Measurements from ENCODE around the gene RFX8.
"Not testable (repeated sequence)": the region's sequence is repeated elsewhere in the genome, so short reads cannot be mapped to it uniquely, and the experiment has no call there.

The RFX8 gene

DNA sequence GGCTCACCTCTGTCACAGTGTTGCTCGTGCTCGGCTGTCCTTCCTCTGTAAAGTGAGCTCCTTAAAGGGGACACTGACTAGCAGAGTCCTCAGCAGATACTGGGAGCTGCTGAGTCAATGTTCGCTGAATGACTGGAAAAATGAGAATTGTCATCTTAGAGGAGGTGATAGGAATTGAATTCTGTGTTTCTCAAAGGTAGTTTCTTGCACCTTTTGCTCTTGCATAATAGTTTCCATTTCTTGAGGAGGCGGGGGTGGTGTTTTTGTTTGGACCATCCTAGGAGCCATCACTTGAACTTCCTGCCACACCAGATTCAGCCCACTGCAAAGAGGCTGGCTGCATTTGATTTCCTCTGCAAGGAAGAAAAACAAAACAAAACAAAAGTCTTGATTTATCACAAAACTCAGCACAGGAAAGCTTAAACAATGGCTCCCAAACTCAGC, 11.4 kb upstream of the RFX8 start:
- no peak for DNase-seq

DNA sequence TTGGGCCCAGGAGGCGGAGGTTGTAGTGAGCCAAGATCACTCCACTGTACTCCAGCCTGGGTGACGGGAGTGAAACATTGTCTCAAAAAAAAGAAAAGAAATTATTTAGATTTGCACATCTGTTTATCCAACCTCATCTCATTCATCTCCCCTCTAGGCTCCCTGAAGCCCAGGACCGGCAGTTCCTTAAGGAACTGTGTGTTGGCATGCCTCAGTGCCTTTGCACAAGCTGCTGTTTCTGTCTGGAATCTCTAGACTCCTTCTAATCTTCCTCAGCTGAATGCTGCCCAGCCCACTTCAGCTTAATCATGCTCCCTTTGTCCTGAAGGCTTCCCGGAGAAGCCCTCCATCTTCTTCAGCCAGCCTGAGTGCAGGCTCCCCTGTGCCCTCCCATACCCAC, 10.9 kb upstream of the RFX8 start:
- no peak for DNase-seq

DNA sequence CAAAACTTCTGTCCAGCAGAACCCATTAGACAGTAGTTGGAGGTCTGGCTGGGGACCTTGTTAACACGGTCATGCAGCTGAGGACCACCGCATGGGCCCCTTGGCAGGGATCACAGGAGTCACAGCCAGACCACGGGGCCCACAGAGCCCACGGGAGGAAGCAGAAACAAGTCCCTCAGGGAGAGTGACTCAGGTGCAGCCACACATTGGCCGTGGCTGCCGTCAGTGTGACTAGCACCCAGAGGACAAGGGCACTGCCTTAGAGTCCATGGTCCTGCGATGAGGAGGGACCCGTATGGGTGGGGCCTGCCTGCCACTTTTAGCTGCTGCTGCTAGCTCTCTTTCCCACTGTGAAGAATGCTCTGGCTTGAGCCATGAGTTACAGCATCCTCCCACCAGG, 5.9 kb upstream of the RFX8 start:
- DNase-seq, result no peak

DNA sequence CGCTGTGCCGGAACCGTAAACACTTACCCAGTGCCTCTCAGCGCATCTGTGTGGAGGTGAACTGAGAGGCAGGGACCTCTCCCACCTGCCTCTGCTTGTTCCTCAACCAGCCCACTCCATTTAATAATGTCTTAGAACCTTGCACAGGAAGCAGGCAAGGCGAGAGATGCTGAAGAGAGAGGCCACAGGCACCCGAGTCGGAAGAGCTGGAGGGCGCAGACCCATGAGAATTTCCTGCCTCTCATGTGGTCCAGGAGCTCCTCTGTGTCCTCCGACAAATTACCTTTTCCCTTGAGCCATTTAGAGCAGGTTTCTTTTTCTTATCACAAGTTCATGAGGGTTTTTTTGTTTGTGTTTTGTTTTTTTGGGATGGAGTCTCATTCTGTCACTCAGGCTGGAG, 4.9 kb upstream of the RFX8 start:
- DNase-seq, result no peak

DNA sequence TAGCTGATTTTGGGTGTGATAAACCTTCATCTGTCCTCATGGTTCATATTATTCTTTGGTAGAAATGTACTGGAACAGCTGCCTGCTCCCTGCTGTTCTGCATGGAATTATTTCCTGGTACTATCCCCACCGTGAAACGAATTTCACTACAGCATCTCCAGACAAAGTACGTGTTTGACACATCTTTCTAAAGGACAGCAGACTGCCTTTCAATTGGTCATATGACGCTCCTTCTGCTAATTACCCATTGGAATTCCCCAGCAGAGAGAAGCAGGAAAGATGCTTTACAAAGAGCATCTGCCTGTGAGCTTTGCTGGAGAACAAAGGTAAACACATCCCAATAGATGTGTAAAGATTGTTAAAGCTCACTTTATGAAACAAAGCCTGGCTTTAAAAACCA, 4.4 kb upstream of the RFX8 start:
- no peak for DNase-seq

DNA sequence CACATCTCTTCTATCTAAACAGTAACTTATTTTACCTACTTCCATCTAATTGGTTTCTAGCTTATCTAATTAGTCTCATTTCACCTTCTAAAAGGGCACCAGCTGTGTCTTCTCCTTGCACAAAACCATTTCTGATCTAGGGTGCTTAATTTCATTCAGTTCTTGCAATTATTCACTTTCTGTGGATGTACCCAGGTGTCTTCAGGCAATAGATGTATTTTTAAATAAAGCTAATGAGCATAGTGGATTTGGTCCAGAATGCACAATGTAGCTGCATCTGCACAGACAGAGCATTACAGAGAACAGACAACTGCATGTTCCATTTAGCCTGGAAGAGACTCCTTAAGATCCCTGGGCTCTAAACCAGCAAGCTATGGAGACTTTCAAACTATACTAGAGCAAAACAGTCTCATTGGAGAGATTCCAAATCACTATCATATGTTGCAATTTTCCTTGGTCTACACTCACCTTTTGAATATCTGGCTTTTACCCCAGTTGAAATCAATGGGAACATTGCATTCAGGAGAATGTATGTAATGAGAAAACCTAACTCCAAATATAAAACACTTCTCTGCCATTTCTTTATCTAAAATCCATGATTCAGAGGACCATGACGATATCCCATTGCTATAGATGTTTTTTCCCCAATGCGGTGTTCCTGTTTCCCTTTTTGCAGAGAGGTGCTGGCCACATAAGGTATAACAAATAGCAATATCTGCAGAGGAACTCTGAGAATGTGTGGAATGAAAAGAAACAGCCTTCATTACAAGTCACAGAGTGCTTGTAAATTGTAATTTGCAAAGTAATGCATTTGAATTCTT, 3.5 kb upstream of the RFX8 start:
- DNase-seq, result no peak

DNA sequence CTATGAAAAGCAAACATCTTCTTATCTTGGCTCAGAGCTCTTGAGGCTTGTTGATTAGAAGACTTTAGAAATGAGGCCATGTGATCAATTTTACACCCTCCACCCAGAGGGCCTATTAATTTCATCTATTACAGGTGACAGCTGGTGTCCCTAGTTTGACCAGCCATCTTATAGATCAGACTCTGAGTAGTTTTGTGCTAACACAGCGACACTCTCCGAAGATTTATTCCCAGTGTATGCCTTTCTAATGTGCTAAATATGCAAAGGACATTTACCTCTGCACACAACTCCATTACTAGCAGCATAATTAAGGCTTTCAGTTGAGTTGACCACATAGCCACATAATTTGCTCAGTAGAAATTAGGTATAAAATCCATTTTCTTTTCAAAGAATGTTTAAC, 2.6 kb upstream of the RFX8 start:
- no peak for DNase-seq

DNA sequence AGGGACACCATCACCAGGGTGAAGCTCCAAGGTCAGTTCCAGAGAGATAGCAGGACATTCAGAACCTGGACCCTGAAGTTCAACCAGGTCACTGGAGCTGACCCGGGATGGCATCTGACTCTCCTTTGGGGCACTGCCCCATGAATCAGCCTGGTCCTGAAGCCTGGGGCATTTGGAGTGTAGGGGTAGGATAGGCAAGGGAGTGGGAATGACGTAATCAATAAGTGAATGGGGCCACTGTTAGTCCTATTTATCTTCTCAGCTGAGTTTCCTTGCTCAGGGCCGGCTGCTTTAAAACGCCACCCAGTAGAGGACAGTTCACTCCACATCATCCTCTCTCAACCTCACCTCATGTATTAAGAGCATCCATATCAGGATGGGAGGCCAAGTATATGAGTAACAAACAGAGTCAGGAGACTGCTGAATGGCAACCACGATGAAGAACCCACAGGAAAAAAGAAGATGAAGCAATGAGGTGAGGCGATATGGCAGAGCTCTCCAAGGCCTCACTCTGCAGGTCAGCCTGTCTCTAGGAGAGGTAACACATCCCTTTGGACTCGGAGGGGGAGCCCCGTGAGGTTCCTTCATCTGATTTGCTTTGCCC, 1.8 kb upstream of the RFX8 start:
- DNase-seq, result no peak

DNA sequence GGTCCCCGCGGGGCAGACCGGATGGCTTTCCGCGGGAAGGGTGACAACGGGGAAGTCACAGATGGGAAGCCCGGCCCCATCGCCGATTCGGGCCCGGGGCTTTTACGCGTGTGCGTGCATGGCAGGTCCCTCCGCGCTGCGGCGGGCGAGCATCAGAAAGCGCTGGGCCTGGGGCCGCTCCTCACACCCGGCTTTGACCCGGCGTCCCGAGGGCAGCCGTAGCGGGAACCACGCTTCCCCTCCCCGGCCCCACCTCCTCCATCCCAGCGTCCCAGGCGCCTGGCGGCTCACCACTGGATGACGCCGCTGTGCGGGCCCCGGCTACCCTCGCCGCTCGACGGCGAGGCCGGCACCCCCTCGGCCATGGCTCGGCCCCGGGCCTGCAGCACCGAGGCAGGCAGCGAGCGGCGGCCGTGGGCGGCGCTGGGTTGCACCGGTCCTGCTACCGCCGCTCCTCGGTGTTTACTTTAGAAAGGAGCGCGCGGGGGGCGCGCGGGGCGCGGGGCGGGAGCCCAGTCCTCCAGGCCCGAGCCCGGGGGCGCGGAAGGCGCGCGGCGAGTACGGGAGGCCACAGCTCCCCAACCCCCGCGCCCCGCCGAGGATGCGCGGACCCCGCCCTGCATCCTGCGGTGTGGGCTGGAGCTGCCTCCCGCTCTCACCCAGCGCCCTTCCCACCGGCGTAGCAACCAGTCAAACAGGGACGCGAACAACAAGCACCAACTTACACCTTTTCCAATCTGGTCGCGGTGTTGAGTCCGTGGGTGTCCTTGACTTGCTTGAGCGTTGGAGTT, 806 bp downstream of the RFX8 start:
- peak in 39 of 51 donors; percentile 4 to 72 (median 34) for DNase-seq

DNA sequence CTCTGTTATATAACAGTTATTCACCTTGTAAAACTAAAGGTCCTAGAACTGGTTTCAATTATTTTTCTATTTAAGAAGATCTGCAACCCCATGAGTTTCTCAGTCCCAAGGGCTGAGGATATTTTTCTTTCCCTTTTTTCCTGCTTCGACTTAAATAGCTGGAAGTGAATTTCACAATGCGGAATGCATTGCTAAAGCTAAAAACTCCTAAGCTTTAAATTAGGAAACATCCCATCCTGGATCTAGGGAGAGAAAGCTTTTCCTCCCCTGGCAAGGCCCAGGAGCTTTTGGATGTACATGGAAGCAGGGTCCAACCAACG, 1.4 kb downstream of the RFX8 start:
- no peak for DNase-seq

DNA sequence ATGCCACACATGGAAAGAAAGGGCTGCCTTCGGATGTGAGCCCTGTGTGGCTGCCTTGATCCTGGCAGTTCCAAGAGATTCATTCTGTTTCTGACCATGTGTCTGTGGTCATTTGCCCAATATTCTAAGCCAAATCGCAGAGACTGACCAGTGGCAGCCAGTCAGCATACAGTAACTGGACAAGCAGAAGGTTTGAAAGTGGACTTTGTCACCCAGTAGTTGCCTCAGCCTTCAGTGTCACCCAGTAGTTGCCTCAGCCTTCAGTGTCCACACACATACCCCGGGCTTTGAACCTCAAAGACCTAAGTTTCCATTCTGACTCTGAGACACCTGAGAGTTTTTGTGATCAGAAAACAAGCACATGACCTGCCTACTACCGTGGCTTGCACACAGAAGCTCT, 5.0 kb downstream of the RFX8 start:
- DNase-seq, result no peak

DNA sequence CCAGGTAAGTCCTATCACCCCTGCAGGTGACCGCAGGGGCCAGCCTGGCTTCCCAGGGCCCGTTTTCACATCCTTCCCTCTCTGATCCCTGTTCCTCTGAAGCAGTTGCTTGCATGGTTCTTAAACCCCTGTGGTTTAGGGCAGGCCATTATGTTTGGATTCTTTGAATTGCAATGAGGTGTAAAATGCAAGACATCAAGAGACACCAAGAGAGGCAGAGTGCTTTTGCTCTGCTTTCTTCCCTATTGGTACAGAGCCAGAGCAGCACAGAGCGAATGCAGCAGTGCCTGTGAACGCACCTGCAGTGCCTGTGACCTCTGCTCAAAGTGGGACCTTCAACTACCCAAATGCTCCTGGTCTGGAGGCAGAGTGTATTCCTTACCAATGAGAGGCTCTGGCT, 7.6 kb downstream of the RFX8 start:
- no peak for DNase-seq

DNA sequence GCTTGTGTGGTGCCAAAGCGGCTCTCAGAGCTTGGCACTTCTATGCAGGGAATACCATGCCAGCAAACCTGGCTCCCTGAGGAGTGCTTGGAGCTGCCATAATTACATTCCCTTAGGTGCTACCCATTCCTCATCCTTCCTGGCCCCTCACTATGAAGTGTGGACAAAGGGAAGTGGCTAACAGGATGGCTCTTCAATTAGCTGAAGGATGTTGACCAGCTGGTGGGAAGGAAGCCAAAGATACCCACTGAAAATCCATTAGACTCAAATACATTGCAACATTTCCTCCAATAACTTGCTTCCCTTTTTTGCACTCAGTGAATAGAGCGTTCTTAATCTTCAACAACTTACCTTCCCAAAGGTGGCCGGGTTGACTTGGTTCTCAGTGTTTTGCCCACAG, 8.5 kb downstream of the RFX8 start:
- DNase-seq, result no peak

DNA sequence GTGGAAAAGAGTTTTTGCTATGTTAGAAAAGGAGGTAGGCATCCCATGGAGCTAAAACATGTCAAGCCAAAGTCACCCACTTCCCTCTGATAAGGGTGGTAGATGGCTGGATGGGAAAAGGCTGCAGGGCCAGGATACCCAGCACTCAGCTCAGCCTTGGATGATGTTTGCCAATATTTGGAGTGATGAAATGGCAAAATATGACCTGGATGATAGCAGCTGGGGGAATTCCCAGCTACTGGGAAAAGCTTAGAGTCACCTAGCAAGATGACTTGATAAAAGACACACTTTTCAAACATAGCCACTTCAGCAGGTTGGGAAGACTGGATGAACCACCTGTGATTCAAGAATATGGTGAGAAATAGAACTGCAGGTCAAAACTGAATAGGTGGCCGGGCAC, 10.1 kb downstream of the RFX8 start:
- DNase-seq, result no peak

DNA sequence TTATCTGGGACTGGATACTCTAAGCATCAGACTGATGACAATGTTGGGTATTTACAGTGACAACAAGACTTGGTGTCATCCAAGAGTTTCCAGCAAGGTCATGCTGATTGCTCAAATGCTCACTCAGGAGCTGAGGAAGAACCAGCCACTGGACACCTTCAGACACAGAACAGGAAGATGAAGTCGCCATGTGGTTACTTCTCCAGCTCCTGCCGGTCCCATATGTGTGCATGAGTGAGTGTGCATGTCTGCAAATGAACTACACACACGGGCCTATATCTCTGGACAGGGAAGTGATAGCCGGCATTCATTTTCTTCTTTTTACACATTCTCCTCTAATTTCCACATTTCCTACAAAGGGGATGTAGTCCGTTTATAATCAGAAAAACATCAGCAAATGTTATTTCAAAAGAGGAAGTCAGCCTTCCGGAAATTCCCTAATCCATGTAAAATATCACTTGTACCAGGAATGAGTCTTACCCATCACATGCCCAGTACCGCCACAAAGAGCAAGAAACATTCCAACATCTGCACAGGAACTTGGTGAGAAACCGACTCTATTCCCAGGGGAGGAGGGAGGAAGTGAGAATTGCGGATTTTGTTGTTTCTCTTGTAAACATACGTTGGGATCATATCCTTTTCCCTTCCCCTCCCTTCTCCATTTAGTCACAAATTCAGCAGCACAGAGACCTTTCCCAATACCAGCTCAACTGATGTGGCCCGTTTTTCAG, 10.8 kb downstream of the RFX8 start:
- no peak for DNase-seq

DNA sequence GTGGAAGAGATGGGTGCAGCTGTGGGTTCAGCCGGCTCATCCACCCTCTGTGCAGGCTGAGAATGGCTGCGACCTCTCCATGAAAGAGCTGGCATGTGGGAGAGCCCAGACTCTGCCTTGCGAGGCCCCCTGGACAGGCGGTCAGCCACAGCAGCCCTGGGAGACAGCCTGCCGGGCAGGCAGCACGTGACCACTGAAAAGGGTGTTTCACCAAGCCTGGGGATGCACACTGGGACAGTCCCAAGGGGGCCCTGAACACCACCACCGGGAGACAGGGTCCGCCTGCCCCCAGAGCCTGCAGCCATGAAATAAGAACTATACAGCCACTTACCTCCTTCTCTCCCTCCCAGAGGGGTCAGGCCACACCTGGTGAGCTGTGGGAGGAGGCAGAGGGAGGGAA, 11.5 kb downstream of the RFX8 start:
- no peak for DNase-seq

DNA sequence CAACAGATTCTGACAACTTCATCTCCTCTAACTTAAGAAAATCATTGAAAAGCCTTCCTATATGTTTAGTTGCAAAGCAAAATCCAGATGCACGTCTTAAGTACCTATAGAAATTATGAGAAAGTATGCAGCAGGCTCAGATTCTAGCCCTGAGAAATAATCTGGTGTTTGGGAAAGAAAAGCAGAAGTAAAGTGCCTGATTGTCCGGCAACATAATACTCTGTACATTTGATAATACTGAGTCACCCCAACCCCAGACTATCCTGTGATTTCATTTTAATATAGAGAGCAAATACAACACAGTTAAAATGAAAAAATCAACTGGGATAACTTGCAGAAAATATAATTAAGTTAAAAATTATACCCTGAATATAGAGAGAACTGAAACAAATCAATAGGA, 13.5 kb downstream of the RFX8 start:
- no peak for DNase-seq

DNA sequence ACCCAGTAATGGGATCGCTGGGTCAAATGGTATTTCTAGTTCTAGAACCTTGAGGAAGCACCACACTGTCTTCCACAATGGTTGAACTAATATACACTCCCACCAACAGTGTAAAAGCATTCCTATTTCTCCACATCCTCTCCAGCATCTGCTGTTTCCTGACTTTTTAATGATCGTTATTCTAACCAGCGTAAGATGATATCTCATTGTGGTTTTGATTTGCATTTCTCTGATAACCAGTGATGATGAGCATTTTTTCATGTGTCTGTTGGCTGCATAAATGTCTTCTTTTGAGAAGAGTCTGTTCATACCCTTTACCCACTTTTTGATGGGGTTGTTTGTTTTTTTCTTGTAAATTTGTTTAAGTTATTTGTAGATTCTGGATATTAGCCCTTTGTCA, 20.5 kb downstream of the RFX8 start:
- not testable (repeated sequence) for DNase-seq

DNA sequence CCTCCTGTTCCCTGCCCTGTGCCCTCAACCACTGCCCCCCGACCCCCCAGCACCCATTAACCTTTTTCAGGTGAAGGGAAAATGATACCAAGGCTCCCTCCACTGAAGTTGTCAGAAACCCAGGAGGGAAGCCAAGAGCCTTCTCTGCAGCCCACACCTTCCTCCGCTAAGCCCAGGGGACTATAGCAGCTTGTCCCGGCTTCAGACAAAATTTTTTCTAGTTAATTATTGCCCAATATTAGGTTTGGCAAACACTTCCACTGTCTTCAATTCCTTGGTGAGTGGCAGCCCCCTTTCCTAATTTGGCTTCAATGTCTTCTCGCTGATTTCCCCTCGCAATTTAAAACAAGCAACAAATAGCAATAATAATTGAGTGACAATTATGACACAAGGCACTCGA, 23.9 kb downstream of the RFX8 start:
- no peak for DNase-seq

DNA sequence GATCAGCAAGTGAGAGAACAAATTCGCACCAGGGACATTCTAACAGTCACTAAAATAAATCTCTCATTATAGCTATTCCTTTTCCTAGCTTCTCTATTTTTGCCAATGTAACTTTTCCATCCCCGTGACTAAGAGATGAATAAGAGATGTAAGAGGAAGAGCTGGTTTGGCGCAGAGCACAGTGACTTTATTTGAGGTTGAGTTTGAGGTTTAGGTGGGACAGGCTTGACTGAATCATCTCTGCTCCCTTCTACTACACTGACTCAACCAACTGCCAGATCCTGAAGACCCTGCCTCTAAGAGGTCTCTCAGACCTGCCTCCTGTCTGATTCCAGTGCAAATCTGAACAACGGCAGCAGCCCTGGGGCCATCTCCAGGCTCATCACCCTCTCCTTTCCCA, 28.0 kb downstream of the RFX8 start:
- no peak for DNase-seq

DNA sequence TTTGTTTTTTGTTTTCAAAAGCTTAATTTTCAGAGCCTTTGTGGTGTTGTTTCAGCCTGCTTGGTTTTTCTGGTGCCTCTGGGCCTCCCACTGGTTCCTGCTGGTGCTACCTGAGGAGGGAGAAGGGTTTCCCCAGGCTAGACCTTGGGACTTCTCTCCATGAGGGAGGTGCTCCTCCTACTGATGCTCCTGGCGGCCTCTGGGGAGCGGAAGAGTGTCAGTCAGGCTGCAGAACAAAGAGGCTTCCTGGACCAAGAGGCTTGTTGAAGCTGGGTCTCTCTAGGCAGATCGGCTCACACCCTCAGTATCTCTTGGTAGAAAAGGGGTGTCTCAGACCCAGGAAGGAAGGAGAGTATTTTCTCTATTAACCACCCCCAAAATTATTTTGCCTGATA, 32.2 kb downstream of the RFX8 start:
- DNase-seq, result no peak

DNA sequence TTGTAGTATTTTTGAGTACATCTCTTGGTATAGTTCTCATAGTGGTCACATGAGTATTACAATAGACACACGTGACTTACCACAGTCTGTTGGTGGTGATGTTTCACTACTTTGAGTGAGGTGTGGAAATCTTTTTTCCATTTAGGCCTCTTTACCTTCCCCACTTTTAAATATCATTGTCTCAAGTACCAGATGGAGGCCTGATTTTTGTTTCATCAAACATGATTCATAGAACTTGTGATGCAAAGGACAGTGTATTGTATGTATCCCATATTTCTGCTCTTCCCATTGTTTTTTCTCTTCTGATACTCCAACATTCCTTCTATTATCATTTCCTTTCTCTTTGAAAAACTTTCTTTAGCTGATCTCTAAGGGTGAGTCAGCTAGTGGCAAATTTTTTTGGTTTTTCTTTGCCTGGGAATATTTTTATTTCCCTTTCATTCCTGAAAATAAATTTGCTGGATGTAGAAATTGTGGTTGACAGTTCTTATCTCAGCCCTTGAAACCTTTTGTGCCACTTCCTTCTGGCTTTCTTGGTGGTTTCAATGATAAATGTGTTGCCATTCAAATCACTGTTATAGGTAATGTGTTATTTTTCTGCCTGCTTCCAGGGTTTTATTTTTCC, 32.8 kb downstream of the RFX8 start:
- no peak for DNase-seq
